Panc1 (cell line): Measurements from ENCODE around the gene NPAS3. TPM values are rescaled to one million over a fixed set of nuclear protein-coding genes. Genes with fewer than 3 reads are reported as not detected.

Experiments
- ATAC-seq: fragments of 200-7000 bp; cut with Tn5 transposase; 2 replicates; pipeline ENCODE4 v1.9.1; 2020; ENCODE audit warnings: mild to moderate bottlenecking, moderate library complexity
- BruUV-seq: library from RNA; stranded (reverse); fragments of 400-500 nt; replicated peaks from 2 replicates; lab custom pipeline; 2021; lab: Mats Ljungman, UMichigan
- CTCF ChIA-PET: fragments of 300-600 bp; sonication (Branson Sonifier 250); formaldehyde crosslinking; loops from one replicate; lab custom pipeline; 2022; ENCODE audit warnings: antibody characterized with exemption; lab: Charles Lee
- POLR2A ChIA-PET: fragments of 300-600 bp; sonication (Branson Sonifier 250); formaldehyde crosslinking; loops from one replicate; lab custom pipeline; 2022; ENCODE audit warnings: antibody characterized with exemption; lab: Charles Lee
- DNase-seq: peaks from one replicate; pipeline ENCODE4 v3.0.0-alpha.2; 2010; ENCODE audit warnings: low read depth, low spot score
- H3K27ac ChIP-seq: 2 replicates; pipeline ENCODE4 v1.5.1; 2011; ENCODE audit warnings: mild to moderate bottlenecking, low read length, inconsistent platforms
- H3K27me3 ChIP-seq: fragments of 200-500 bp; sonication (Bioruptor generic); 2 replicates; pipeline ENCODE4 v1.6.0; 2014; ENCODE audit warnings: low read length, inconsistent platforms; ENCODE audit not compliant: control insufficient read depth, insufficient read depth
- H3K36me3 ChIP-seq: fragments of 200-500 bp; sonication (Bioruptor generic); 2 replicates; pipeline ENCODE4 v1.5.1; 2014; ENCODE audit warnings: inconsistent platforms, mild to moderate bottlenecking, low read length, moderate library complexity; ENCODE audit not compliant: control insufficient read depth, insufficient read depth
- H3K4me1 ChIP-seq: 2 replicates; pipeline ENCODE4 v1.5.1; 2011; ENCODE audit warnings: inconsistent platforms, mild to moderate bottlenecking, low read length, moderate library complexity; ENCODE audit not compliant: control insufficient read depth, insufficient read depth
- H3K4me3 ChIP-seq, 2 experiments: 2 replicates each; pipeline ENCODE4 v1.5.1; 2011 to 2012; ENCODE audit warnings: low read depth in 2 of 2, low read length in 2 of 2, mild to moderate bottlenecking in 2 of 2, inconsistent platforms in 1 of 2, moderate library complexity in 1 of 2
- H3K9me3 ChIP-seq: fragments of 200-500 bp; sonication (Bioruptor generic); 2 replicates; pipeline ENCODE4 v1.5.1; 2014; ENCODE audit warnings: low read depth, mild to moderate bottlenecking, inconsistent platforms, low read length, moderate library complexity; ENCODE audit not compliant: control insufficient read depth, insufficient read depth
- POLR2AphosphoS5 ChIP-seq: IDR thresholded peaks from 2 replicates; pipeline ENCODE4 v1.6.1; 2012; ENCODE audit warnings: mild to moderate bottlenecking, low read depth, low read length, moderate library complexity
- SIN3A ChIP-seq: IDR thresholded peaks from 2 replicates; pipeline ENCODE4 v1.6.1; 2012; ENCODE audit warnings: low read depth, mild to moderate bottlenecking, low read length, moderate library complexity, borderline replicate concordance; ENCODE audit not compliant: insufficient read depth
- TCF7L2 ChIP-seq: IDR thresholded peaks from 2 replicates; pipeline ENCODE4 v1.6.1; 2011; ENCODE audit warnings: mild to moderate bottlenecking, low read depth, low read length, inconsistent platforms
- in situ Hi-C: cut with HindIII; loops from 2 replicates; pipeline ENCODE4 v1.10.0; 2016; ENCODE audit warnings: low sequenced_read_pairs, low pct_unique_long_range_greater_than_20kb
- intact Hi-C: fragments of 100-400 bp; cut with micrococcal nuclease; formaldehyde crosslinking; loops from one replicate; pipeline ENCODE4 v1.10.0; 2022; ENCODE audit not compliant: unreplicated experiment
- total RNA-seq: library from RNA; stranded (reverse); gene quantifications from one replicate; pipeline ENCODE4 v1.2.1, GENCODE V29; 2021; ENCODE audit not compliant: unreplicated experiment
- TF ChIP-seq, protein P1 (sequence below): fragments of 450-650 bp; IDR thresholded peaks from 2 replicates; pipeline ENCODE4 v1.5.1; 2017; ENCODE audit warnings: mild to moderate bottlenecking
- TF ChIP-seq, protein P2 (sequence below), 2 experiments: IDR thresholded peaks; 2 replicates each; pipeline ENCODE4 v1.6.1; 2011 to 2012; ENCODE audit warnings: low read depth in 2 of 2, control low read depth in 1 of 2, low read length in 1 of 2, mild to moderate bottlenecking in 1 of 2, moderate library complexity in 1 of 2; ENCODE audit not compliant: insufficient read depth in 1 of 2

Gene NPAS3
- total RNA-seq, 1 experiment from 2014 or later = 0.23 TPM

DNA sequence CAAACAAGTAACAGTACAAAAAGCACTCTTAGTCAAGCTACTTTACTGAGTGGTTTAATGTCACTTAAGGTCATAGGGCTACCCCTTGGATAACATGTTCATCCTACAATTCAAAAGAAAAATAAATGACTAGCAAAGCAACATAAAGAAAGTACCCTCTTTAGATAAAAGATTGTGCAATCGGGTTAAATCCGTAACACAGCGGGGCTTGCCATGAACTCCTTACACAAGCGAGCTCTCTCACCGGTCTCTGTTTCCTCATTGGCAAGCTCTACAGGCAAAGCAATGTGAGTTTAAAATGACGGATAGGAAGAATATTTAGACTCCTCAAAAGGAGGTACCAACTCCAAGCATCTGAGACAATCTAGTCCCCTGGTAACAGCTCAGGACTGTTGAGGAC is 871.6 kb downstream of the NPAS3 start:
- intact Hi-C loops = no loop called here
- ATAC-seq = no peak
- no peak overlapping the region for H3K27ac ChIP-seq
- BruUV-seq = no TSS peak
- DNase-seq = no peak
- H3K4me3 ChIP-seq = no peak overlapping the region
- no peaks in the 10 kb centered on the region for H3K4me1 ChIP-seq
- H3K27me3 ChIP-seq = no peaks in the 10 kb centered on the region
- CTCF ChIA-PET = no interaction called here
- no peaks in the 10 kb centered on the region for H3K36me3 ChIP-seq
- no peaks in the 10 kb centered on the region for H3K9me3 ChIP-seq
- in situ Hi-C loops = no loop called here
- POLR2A ChIA-PET = interaction anchor here (0.6 kb wide), 1 partner anchor 138 kb away, joined by 5 read pairs; no protein-coding TSS in a partner anchor
- TF ChIP-seq, protein P1, sequence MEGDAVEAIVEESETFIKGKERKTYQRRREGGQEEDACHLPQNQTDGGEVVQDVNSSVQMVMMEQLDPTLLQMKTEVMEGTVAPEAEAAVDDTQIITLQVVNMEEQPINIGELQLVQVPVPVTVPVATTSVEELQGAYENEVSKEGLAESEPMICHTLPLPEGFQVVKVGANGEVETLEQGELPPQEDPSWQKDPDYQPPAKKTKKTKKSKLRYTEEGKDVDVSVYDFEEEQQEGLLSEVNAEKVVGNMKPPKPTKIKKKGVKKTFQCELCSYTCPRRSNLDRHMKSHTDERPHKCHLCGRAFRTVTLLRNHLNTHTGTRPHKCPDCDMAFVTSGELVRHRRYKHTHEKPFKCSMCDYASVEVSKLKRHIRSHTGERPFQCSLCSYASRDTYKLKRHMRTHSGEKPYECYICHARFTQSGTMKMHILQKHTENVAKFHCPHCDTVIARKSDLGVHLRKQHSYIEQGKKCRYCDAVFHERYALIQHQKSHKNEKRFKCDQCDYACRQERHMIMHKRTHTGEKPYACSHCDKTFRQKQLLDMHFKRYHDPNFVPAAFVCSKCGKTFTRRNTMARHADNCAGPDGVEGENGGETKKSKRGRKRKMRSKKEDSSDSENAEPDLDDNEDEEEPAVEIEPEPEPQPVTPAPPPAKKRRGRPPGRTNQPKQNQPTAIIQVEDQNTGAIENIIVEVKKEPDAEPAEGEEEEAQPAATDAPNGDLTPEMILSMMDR = no peak
- no peak for TF ChIP-seq SIN3A
- no peak for TF ChIP-seq TCF7L2
- no peak for TF ChIP-seq POLR2AphosphoS5
- TF ChIP-seq, protein P2, sequence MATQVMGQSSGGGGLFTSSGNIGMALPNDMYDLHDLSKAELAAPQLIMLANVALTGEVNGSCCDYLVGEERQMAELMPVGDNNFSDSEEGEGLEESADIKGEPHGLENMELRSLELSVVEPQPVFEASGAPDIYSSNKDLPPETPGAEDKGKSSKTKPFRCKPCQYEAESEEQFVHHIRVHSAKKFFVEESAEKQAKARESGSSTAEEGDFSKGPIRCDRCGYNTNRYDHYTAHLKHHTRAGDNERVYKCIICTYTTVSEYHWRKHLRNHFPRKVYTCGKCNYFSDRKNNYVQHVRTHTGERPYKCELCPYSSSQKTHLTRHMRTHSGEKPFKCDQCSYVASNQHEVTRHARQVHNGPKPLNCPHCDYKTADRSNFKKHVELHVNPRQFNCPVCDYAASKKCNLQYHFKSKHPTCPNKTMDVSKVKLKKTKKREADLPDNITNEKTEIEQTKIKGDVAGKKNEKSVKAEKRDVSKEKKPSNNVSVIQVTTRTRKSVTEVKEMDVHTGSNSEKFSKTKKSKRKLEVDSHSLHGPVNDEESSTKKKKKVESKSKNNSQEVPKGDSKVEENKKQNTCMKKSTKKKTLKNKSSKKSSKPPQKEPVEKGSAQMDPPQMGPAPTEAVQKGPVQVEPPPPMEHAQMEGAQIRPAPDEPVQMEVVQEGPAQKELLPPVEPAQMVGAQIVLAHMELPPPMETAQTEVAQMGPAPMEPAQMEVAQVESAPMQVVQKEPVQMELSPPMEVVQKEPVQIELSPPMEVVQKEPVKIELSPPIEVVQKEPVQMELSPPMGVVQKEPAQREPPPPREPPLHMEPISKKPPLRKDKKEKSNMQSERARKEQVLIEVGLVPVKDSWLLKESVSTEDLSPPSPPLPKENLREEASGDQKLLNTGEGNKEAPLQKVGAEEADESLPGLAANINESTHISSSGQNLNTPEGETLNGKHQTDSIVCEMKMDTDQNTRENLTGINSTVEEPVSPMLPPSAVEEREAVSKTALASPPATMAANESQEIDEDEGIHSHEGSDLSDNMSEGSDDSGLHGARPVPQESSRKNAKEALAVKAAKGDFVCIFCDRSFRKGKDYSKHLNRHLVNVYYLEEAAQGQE (IDR thresholded peaks at IDR 0.05; ENCODE audit: insufficient read depth in 1 of 2, low read depth in 2 of 2, low read length in 1 of 2) = no peak

DNA sequence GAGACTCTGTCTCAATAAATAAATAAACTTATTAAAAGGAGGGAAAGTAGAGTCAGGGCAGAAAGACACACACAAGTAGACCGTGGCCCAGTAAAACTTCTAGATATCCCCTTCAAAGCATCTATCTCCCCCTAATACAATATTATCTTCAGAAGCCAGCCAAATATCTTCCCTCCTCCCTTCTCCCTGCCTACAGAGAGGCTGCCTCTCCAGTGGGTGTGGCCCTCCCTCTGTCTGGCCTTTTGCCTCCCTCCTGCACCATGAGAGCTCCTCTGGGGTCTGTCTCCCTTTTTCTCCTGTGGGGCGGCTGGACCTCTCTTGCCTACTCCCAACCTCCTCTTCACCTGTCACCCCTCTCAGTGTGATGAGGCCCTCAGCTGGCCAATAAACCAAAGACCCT is 873.0 kb downstream of the NPAS3 start:
- no peaks in the 10 kb centered on the region for H3K36me3 ChIP-seq
- no peaks in the 10 kb centered on the region for H3K9me3 ChIP-seq
- intact Hi-C loops (no loop called here), in situ Hi-C loops (no loop called here)
- no TSS peak for BruUV-seq
- H3K27me3 ChIP-seq = no peaks in the 10 kb centered on the region
- ChIA-PET CTCF (no interaction called here), POLR2A (no interaction called here)
- H3K4me3 ChIP-seq = no peak overlapping the region
- TF ChIP-seq POLR2AphosphoS5 (no peak), SIN3A (no peak), TCF7L2 (no peak)
- TF ChIP-seq, protein P2 (IDR thresholded peaks at IDR 0.05; ENCODE audit: insufficient read depth in 1 of 2, low read depth in 2 of 2, low read length in 1 of 2) = no peak
- TF ChIP-seq, protein P1 = no peak
- no peak for ATAC-seq
- H3K4me1 ChIP-seq = no peaks in the 10 kb centered on the region
- DNase-seq = no peak
- H3K27ac ChIP-seq = no peak overlapping the region
